Esophagus muscularis mucosa (tissue), 4 donors: Measurements from ENCODE around the gene NODAL.

ENCODE experiments used
- EP300 ChIP-seq: sonication (generic); formaldehyde crosslinking; IDR thresholded peaks from one replicate; pipeline ENCODE4 v1.6.1; 2017; ENCODE audit warnings: antibody characterized with exemption
- POLR2A ChIP-seq: fragments of 450-650 bp; IDR thresholded peaks from one replicate; pipeline ENCODE4 v1.6.1; 2017; ENCODE audit warnings: antibody characterized with exemption, moderate library complexity, mild to moderate bottlenecking, low read depth
- POLR2AphosphoS5 ChIP-seq, 2 donors: sonication (generic); formaldehyde crosslinking; IDR thresholded peaks; one replicate each; pipeline ENCODE4 v1.6.1; 2017; ENCODE audit warnings: antibody characterized with exemption in 2 of 2
- TF ChIP-seq, protein P1 (sequence below), 3 experiments: fragments of 200-600 bp in 2 of 3; fragments of 450-650 bp in 1 of 3; sonication (generic) in 2 of 3; IDR thresholded peaks; one replicate each; pipeline ENCODE4 v1.5.1; 2017 to 2019; ENCODE audit warnings: antibody characterized with exemption in 3 of 3, mild to moderate bottlenecking in 2 of 3, moderate library complexity in 1 of 3

DNA sequence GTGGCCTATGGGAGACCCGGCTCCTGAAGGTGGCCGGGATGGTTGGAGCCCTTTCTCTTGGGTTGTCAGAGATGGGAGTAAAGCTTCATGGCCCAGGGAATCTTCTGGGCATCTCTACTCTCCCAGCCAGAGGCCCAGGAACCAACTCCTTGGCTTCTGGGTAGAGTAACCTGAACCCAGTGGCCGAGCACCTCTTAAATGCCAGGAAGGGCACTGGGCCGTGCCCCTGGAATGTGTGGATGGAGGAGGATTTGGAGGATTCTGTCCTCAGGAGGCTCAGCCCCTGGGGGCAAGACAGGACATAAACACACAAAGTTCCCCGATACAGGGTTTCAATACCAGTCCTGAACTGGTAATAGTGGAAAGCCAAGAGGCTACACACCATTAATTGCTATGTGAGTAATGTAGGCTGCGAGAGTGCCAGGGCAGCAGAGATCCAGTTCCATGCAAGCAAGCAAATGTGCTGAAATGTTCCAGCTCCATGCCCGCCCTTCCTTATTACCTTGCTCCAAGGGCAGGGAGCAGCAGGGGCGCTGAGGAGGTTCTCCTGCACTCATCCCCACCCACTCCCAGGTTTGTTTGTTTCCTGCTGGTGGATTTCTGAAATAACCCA, 38.3 kb upstream of the NODAL start:
- TF ChIP-seq POLR2AphosphoS5 (IDR thresholded peaks at IDR 0.05) (no peak), POLR2A (no peak), EP300 (no peak)
- TF ChIP-seq, protein P1, sequence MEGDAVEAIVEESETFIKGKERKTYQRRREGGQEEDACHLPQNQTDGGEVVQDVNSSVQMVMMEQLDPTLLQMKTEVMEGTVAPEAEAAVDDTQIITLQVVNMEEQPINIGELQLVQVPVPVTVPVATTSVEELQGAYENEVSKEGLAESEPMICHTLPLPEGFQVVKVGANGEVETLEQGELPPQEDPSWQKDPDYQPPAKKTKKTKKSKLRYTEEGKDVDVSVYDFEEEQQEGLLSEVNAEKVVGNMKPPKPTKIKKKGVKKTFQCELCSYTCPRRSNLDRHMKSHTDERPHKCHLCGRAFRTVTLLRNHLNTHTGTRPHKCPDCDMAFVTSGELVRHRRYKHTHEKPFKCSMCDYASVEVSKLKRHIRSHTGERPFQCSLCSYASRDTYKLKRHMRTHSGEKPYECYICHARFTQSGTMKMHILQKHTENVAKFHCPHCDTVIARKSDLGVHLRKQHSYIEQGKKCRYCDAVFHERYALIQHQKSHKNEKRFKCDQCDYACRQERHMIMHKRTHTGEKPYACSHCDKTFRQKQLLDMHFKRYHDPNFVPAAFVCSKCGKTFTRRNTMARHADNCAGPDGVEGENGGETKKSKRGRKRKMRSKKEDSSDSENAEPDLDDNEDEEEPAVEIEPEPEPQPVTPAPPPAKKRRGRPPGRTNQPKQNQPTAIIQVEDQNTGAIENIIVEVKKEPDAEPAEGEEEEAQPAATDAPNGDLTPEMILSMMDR (IDR thresholded peaks at IDR 0.05), result no peak
